Tibial nerve (tissue), 4 donors: Measurements from ENCODE around the gene COBLL1.

ENCODE experiments used
- CTCF ChIP-seq, 5 experiments: fragments of 200-600 bp in 3 of 5; fragments of 450-650 bp in 2 of 5; sonication (generic) in 3 of 5; IDR thresholded peaks; one replicate each; pipeline ENCODE4 v1.5.1; 2016 to 2019; ENCODE audit warnings: antibody characterized with exemption in 5 of 5, mild to moderate bottlenecking in 3 of 5, moderate library complexity in 2 of 5
- EP300 ChIP-seq, 2 donors: sonication (generic); formaldehyde crosslinking; IDR thresholded peaks; one replicate each; pipeline ENCODE4 v1.6.1; 2017; ENCODE audit warnings: antibody characterized with exemption in 2 of 2, mild to moderate bottlenecking in 1 of 2
- POLR2A ChIP-seq, 2 donors: fragments of 450-650 bp; IDR thresholded peaks; one replicate each; pipeline ENCODE4 v1.6.1; 2017; ENCODE audit warnings: antibody characterized with exemption in 2 of 2, mild to moderate bottlenecking in 2 of 2, moderate library complexity in 2 of 2

- TF ChIP-seq CTCF (IDR thresholded peaks at IDR 0.05) (no peak), POLR2A (IDR thresholded peaks at IDR 0.05) (no peak), EP300 (IDR thresholded peaks at IDR 0.05) (no peak)
Observed at GRCh38 chr2:164696634-164697033, 145.0 kb downstream of the COBLL1 start.
